ENCODE results near the gene HS3ST6.
"Not testable (repeated sequence)": the region's sequence is repeated elsewhere in the genome, so short reads cannot be mapped to it uniquely, and the experiment has no call there.

HS3ST6 gene

GRCh38 chr16:1876066-1876465 lies 42.1 kb downstream of the HS3ST6 start:
- DNase-seq, result not testable (repeated sequence)

GRCh38 chr16:1874854-1875253 lies 43.4 kb downstream of the HS3ST6 start:
- DNase-seq, result no peak

GRCh38 chr16:1871974-1872635 lies 46.1 kb downstream of the HS3ST6 start, which contains the start of gene MEIOB:
Gene MEIOB (minus strand): TSS chr16:1872164. CDS start chr16:1868175, 3,989 bp downstream.
- no peak for DNase-seq

GRCh38 chr16:1870365-1871082 lies 47.7 kb downstream of the HS3ST6 start:
- DNase-seq, result no peak

- no peak for DNase-seq
Observed at GRCh38 chr16:1865902-1866690, 52.1 kb downstream of the HS3ST6 start.

GRCh38 chr16:1863681-1864460 lies 54.3 kb downstream of the HS3ST6 start:
- DNase-seq, result no peak

- no peak for DNase-seq
Observed at GRCh38 chr16:1862394-1862793, 55.8 kb downstream of the HS3ST6 start.

GRCh38 chr16:1861730-1862129 lies 56.5 kb downstream of the HS3ST6 start:
- no peak for DNase-seq
